Measurements from ENCODE around the gene ATP9A.

Gene ATP9A

GRCh38 chr20:51739722-51740249, 28.4 kb downstream of the ATP9A start:
- no peak for TF ChIP-seq POLR2AphosphoS5 (IDR thresholded peaks at IDR 0.05; ENCODE audit: low read depth, low read length)
- no peak for TF ChIP-seq FOXP2 (optimal IDR thresholded peaks at IDR 0.05; ENCODE audit: borderline replicate concordance, extremely low read depth, extremely low read length, insufficient read depth)
- TF ChIP-seq TAF1 (IDR thresholded peaks at IDR 0.05; ENCODE audit: borderline replicate concordance, insufficient read depth, low read length): no peak
- no peak for TF ChIP-seq SIN3A (IDR thresholded peaks at IDR 0.05; ENCODE audit: borderline replicate concordance, insufficient read depth, low read length)
- no peak for TF ChIP-seq REST (IDR thresholded peaks at IDR 0.05; ENCODE audit: insufficient read depth in 1 of 2, low read depth in 2 of 2, low read length in 2 of 2)

- TF ChIP-seq SIN3A (IDR thresholded peaks at IDR 0.05; ENCODE audit: borderline replicate concordance, insufficient read depth, low read length): no peak
- no peak for TF ChIP-seq TAF1 (IDR thresholded peaks at IDR 0.05; ENCODE audit: borderline replicate concordance, insufficient read depth, low read length)
- TF ChIP-seq FOXP2 (optimal IDR thresholded peaks at IDR 0.05; ENCODE audit: borderline replicate concordance, extremely low read depth, extremely low read length, insufficient read depth): no peak
- no peak for TF ChIP-seq REST (IDR thresholded peaks at IDR 0.05; ENCODE audit: insufficient read depth in 1 of 2, low read depth in 2 of 2, low read length in 2 of 2)
- no peak for TF ChIP-seq POLR2AphosphoS5 (IDR thresholded peaks at IDR 0.05; ENCODE audit: low read depth, low read length)
Measured at GRCh38 chr20:51738877-51739447, 29.2 kb downstream of the ATP9A start.

GRCh38 chr20:51736947-51737346, 31.2 kb downstream of the ATP9A start:
- no peak for TF ChIP-seq SIN3A (IDR thresholded peaks at IDR 0.05; ENCODE audit: borderline replicate concordance, insufficient read depth, low read length)
- TF ChIP-seq TAF1 (IDR thresholded peaks at IDR 0.05; ENCODE audit: borderline replicate concordance, insufficient read depth, low read length): no peak
- TF ChIP-seq REST (IDR thresholded peaks at IDR 0.05; ENCODE audit: insufficient read depth in 1 of 2, low read depth in 2 of 2, low read length in 2 of 2): no peak
- TF ChIP-seq FOXP2 (optimal IDR thresholded peaks at IDR 0.05; ENCODE audit: borderline replicate concordance, extremely low read depth, extremely low read length, insufficient read depth): no peak
- TF ChIP-seq POLR2AphosphoS5 (IDR thresholded peaks at IDR 0.05; ENCODE audit: low read depth, low read length): no peak

GRCh38 chr20:51735728-51736600, 32.2 kb downstream of the ATP9A start:
- TF ChIP-seq POLR2AphosphoS5 (IDR thresholded peaks at IDR 0.05; ENCODE audit: low read depth, low read length): no peak
- TF ChIP-seq SIN3A (IDR thresholded peaks at IDR 0.05; ENCODE audit: borderline replicate concordance, insufficient read depth, low read length): no peak
- no peak for TF ChIP-seq FOXP2 (optimal IDR thresholded peaks at IDR 0.05; ENCODE audit: borderline replicate concordance, extremely low read depth, extremely low read length, insufficient read depth)
- no peak for TF ChIP-seq REST (IDR thresholded peaks at IDR 0.05; ENCODE audit: insufficient read depth in 1 of 2, low read depth in 2 of 2, low read length in 2 of 2)
- no peak for TF ChIP-seq TAF1 (IDR thresholded peaks at IDR 0.05; ENCODE audit: borderline replicate concordance, insufficient read depth, low read length)

Measured in PFSK-1 (cell line).